Cardiac fibroblast (primary cell): ENCODE results near the gene GSC.

Source experiments
- DNase-seq, 2 donors: peaks; one replicate each; pipeline versions ENCODE4 v3.0.0 to v3.0.0-alpha.2; 2010; ENCODE audit warnings: low read depth in 2 of 2
- H3K4me3 ChIP-seq, 2 donors: replicated peaks in 1 of 2; 1 replicate in 1 of 2; 2 replicates in 1 of 2; pipeline ENCODE4 v1.5.1; 2011; ENCODE audit warnings: low read depth in 2 of 2, low read length in 2 of 2, mild to moderate bottlenecking in 2 of 2, moderate library complexity in 1 of 2
- TF ChIP-seq, protein P1 (sequence below): IDR thresholded peaks from one replicate; pipeline ENCODE4 v1.5.1; 2011; ENCODE audit warnings: low read depth, mild to moderate bottlenecking, low read length, inconsistent platforms

GSC gene

DNA sequence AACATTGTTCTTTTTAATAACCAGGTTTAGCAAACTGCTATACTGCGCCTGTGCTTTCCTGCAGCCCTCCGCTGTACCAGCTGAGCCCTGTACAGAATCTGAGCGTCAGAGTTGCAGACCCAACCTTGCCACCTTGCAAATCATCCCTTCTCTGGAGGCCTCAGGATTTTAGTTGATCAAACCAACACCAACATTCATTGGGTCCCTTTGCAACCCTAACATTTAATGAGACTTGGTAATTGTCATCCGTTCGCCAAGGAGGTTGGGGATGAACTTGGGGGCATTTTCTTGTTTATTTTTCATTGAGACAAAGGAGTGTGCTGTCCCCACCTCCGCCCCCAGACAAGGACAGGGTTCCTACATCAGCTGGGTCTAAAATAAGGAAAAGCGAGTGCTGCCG is 2.6 kb upstream of the GSC start:
- H3K4me3 ChIP-seq = no peak overlapping the region
- TF ChIP-seq, protein P1, sequence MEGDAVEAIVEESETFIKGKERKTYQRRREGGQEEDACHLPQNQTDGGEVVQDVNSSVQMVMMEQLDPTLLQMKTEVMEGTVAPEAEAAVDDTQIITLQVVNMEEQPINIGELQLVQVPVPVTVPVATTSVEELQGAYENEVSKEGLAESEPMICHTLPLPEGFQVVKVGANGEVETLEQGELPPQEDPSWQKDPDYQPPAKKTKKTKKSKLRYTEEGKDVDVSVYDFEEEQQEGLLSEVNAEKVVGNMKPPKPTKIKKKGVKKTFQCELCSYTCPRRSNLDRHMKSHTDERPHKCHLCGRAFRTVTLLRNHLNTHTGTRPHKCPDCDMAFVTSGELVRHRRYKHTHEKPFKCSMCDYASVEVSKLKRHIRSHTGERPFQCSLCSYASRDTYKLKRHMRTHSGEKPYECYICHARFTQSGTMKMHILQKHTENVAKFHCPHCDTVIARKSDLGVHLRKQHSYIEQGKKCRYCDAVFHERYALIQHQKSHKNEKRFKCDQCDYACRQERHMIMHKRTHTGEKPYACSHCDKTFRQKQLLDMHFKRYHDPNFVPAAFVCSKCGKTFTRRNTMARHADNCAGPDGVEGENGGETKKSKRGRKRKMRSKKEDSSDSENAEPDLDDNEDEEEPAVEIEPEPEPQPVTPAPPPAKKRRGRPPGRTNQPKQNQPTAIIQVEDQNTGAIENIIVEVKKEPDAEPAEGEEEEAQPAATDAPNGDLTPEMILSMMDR = no peak
- no peak for DNase-seq

DNA sequence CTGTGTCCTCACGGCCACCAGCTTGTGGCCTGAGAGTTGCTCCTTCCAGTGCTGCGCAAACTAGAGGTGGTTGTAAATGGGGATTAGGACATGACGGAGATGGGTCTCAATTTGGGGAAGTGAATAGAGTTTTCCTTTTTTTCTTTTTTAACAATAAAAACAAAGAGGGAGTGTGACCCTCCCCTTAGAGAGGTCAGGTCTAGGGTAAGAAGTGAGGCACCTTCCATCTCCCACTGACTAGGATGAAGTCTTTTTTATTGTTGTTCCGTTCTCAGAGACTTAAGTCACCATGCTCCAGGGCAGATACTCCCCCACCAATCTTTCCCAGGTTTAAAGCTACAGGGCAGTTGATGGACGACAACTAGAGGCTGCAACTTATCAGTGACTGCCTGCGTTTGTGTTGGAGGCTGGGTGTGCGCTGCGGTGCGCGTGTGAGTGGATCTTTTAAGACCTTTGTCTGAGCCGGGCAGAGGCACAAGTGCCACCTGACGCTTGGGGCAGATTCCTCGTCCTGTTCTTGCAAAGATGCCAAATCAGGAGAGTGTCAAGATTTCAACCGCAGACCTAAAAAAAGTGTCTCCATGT is 2.1 kb upstream of the GSC start:
- no peak overlapping the region for H3K4me3 ChIP-seq
- DNase-seq = no peak
- TF ChIP-seq, protein P1 = no peak

DNA sequence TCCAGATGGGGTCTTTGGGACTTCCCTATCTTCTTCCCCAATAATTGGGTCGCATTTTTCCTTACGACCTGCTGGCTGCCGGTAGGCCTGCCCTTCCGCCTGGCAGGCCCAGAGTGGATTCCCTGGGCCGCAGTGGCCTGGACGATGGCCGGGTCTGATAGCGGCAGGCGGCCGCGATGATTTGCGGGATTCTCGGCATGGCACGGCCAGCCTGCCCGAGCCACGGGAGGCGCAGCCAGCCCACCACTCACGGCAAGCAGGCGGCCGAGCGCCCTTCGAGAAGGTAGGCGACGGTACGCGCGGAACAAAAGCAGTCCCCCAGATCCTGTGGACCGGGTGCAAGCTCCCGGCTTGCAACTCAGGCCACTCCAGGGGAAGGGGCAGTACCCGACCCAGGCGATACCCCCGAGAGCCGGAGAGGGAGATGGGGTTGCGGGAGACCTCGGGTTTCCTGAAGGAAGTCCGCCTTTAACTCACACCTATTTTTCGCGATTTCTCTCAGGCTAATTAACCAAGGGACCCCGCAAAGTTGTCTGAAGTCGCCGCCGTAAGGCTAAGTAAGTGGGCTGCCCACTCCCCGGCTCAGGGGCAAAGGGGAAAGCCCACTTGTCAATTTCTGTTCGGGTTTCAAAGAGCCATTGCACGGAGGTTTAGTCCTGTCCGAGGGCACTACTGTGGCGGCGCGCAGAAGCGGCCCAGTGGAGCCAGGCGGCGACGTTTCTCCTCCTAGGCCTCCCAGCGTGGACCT is 1.4 kb upstream of the GSC start:
- no peak for DNase-seq
- TF ChIP-seq, protein P1 = no peak
- no peak overlapping the region for H3K4me3 ChIP-seq

DNA sequence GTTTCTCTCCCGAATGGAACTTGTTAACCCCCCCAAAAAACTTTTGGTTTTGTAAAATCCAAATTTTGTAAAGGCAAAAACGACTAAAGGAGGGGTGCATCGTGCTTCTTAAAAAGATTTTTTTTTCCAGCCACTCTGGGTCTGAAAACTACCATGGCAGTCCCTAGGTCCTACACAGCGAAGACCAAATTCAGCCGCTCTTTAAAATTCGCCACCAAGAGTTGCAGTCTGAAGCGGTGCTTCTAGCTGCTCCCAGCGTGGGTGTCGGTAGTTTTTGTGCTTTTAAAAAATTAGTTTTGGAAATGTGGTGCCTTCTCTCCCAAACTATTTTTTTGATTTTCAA is 873 bp upstream of the GSC start:
- DNase-seq = no peak
- TF ChIP-seq, protein P1 = no peak
- H3K4me3 ChIP-seq = no peak overlapping the region

DNA sequence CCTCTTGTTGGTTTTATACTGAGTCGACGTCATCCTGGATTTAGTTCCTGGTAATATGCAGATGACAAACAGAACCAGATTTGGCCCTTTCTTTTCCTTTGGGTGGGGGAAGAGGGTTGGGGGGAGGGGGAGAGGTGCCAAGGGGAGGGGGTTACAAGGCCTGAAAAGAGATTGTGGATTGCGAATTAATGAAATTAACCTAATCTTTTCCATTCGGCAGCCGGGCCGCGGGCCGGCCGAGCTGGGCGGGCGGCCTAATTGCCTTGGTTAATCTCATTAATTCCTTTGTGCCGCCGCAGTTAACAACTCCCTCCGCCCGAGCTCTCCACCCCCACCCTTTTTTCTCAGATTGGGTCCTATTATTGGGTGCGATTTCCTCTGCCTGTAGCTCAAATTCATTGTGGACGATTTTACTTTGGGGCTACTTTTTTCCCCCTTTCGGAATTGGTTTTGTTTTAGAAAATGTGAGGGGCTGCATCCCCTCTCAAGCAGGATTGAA is 387 bp upstream of the GSC start:
- DNase-seq = no peak
- TF ChIP-seq, protein P1 = no peak
- peak overlapping the region; percentile 40 to 48 for H3K4me3 ChIP-seq

DNA sequence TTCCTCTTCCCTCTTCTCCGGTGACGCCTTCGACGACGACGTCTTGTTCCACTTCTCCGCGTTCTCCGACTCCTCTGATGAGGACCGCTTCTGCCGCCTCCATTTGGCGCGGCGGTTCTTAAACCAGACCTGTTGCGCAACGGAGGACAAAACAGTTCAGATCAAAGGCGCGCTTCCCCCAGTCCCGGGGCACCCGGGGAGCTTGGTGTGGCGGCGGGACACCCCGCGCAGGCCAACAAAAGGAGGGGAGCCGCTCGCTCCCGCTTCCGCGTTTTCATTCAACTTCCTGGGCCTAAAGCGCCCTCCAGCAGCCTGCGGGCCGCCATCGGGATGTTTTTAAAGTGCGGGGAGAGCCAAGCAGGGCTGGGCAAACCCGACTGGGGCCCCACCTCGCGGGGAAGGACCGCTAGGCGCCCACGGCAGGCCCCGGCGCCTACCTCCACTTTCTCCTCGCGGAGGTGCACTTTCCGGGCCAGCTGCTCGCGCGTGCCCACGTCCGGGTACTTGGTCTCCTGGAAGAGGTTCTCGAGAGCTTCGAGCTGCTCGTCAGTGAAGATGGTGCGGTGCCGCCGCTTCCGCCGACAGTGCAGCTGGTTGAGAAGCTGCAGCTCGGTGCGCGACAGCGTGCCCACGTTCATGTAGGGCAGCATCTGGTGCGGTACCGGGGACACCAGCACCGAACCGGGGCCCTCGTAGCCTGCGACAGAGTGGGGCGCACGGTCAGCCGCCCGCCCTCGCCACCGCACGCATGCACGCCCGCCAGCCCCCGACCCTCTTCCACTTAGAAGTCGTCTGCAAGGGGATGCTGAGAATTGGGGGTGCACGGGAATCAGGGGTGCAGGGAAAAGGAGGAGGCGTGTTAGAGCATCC is 1.2 kb downstream of the GSC start:
- H3K4me3 ChIP-seq = peak overlapping the region; percentile 21 to 28
- TF ChIP-seq, protein P1 = no peak
- DNase-seq = peak in 1 of 2 donors; percentile 27
